PC-9 (cell line): ENCODE results near the gene ZNF407.

ENCODE experiments used
- EZH2 ChIP-seq: fragments of 200-600 bp; sonication (generic); IDR thresholded peaks from 2 replicates; pipeline ENCODE4 v1.8.0; 2017; ENCODE audit warnings: antibody characterized with exemption, low read depth
- TF ChIP-seq, protein P1 (sequence below): fragments of 200-600 bp; sonication (generic); conservative IDR thresholded peaks from 2 replicates; pipeline ENCODE4 v1.6.1; 2017; ENCODE audit warnings: mixed run types, antibody characterized with exemption, mild to moderate bottlenecking, moderate library complexity

DNA sequence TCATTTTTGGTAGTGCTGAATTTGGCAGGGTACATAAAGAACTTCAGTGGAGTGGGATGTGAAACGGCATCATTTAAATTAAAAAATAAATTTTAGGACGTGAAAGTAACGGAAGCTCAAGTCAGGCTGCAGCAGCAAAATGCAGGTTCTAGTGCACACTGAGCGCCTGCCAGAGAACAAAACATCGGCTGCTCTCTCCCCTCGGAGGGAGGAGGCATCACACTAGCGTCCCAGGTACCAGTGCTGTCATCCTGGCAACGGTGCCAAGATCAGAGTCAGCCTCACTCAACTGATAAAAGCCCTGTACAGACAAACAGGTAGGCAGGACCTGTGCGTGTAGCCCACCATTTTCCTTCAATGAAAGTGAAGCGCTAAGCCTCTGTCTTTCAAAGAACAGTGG lies 349.7 kb downstream of the ZNF407 start:
- TF ChIP-seq, protein P1, sequence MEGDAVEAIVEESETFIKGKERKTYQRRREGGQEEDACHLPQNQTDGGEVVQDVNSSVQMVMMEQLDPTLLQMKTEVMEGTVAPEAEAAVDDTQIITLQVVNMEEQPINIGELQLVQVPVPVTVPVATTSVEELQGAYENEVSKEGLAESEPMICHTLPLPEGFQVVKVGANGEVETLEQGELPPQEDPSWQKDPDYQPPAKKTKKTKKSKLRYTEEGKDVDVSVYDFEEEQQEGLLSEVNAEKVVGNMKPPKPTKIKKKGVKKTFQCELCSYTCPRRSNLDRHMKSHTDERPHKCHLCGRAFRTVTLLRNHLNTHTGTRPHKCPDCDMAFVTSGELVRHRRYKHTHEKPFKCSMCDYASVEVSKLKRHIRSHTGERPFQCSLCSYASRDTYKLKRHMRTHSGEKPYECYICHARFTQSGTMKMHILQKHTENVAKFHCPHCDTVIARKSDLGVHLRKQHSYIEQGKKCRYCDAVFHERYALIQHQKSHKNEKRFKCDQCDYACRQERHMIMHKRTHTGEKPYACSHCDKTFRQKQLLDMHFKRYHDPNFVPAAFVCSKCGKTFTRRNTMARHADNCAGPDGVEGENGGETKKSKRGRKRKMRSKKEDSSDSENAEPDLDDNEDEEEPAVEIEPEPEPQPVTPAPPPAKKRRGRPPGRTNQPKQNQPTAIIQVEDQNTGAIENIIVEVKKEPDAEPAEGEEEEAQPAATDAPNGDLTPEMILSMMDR, result no peak
- no peak for TF ChIP-seq EZH2
